Uterus (tissue), 4 donors: ENCODE measurements around the gene CCDC124. TPM values are rescaled to one million over a fixed set of nuclear protein-coding genes. Genes with fewer than 3 reads are reported as not detected.

Experiments used
- DNase-seq, 2 donors: peaks; one replicate each; pipeline ENCODE4 v3.0.0-alpha.2; 2019 to 2020
- H3K27ac ChIP-seq, 2 donors: fragments of 200-600 bp; sonication (generic); 1 replicate in 1 of 2; 2 replicates in 1 of 2; pipeline ENCODE4 v1.5.1; 2016 to 2018
- H3K27me3 ChIP-seq, 2 donors: fragments of 200-600 bp; sonication (generic); one replicate each; pipeline ENCODE4 v1.5.1; 2018 to 2019; ENCODE audit warnings: control low read depth in 1 of 2
- H3K36me3 ChIP-seq, 2 donors: fragments of 200-600 bp; sonication (generic); one replicate each; pipeline ENCODE4 v1.5.1; 2019; ENCODE audit warnings: control low read depth in 1 of 2
- H3K4me1 ChIP-seq, 2 donors: fragments of 200-600 bp; sonication (generic); one replicate each; pipeline ENCODE4 v1.5.1; 2018 to 2019; ENCODE audit warnings: control low read depth in 1 of 2
- H3K4me3 ChIP-seq, 2 donors: fragments of 200-600 bp; sonication (generic); 1 replicate in 1 of 2; 2 replicates in 1 of 2; pipeline ENCODE4 v1.5.1; 2018 to 2019; ENCODE audit warnings: mild to moderate bottlenecking in 1 of 2
- H3K9me3 ChIP-seq, 2 donors: fragments of 200-600 bp; sonication (generic); one replicate each; pipeline ENCODE4 v1.5.1; 2019; ENCODE audit warnings: control low read depth in 1 of 2
- CTCF ChIP-seq, 4 experiments: fragments of 200-600 bp in 2 of 4; fragments of 450-650 bp in 2 of 4; sonication (generic) in 2 of 4; IDR thresholded peaks; one replicate each; pipeline ENCODE4 v1.5.1; 2016 to 2019; ENCODE audit warnings: antibody characterized with exemption in 4 of 4, mild to moderate bottlenecking in 2 of 4, moderate library complexity in 1 of 4
- POLR2A ChIP-seq, 2 donors: fragments of 450-650 bp; IDR thresholded peaks; one replicate each; pipeline ENCODE4 v1.6.1; 2016; ENCODE audit warnings: antibody characterized with exemption in 2 of 2, mild to moderate bottlenecking in 1 of 2, moderate library complexity in 1 of 2
- intact Hi-C: fragments of 100-400 bp; cut with DNase I; formaldehyde crosslinking; loops from one replicate; pipeline ENCODE4 v1.15.1; 2023; ENCODE audit warnings: low total_unique reads
- total RNA-seq, 4 donors: library from RNA; depleted of rRNA in 3 of 4; stranded (reverse); fragments of >200 nt in 3 of 4; gene quantifications; one replicate each; pipeline versions ENCODE4 v1.1.0 to v1.2.4, GENCODE V29; 2014 to 2023
- donor health status: DM: yes; HTN: yes; CAD: no.

The CCDC124 gene
- total RNA-seq, 4 donors from 2014 or later: 23.6 to 37.2 (median 28.3) TPM

- Histone ChIP-seq H3K27me3 (peaks cover 22 to 28% of the 10 kb centered on the region in 2 donors), H3K9me3 (no peaks in the 10 kb centered on the region), H3K36me3 (no peaks in the 10 kb centered on the region), H3K4me1 (peaks cover 0 to 21% of the 10 kb centered on the region in 2 donors), H3K4me3 (no peak overlapping the region), H3K27ac (no peak overlapping the region)
- TF ChIP-seq POLR2A (IDR thresholded peaks at IDR 0.05) (no peak), CTCF (IDR thresholded peaks at IDR 0.05) (no peak)
- DNase-seq: no peak
- intact Hi-C loops: no loop called here
Observed at GRCh38 chr19:17954401-17954800, 21.6 kb downstream of the CCDC124 start.

- TF ChIP-seq CTCF (IDR thresholded peaks at IDR 0.05) (no peak), POLR2A (IDR thresholded peaks at IDR 0.05) (no peak)
- peaks cover 9 to 12% of the 10 kb centered on the region in 2 donors for H3K27me3 ChIP-seq
- no peak for DNase-seq
- no peaks in the 10 kb centered on the region for H3K36me3 ChIP-seq
- no peaks in the 10 kb centered on the region for H3K9me3 ChIP-seq
- H3K4me3 ChIP-seq: no peak overlapping the region
- no peak overlapping the region for H3K27ac ChIP-seq
- H3K4me1 ChIP-seq: peaks cover 0 to 4% of the 10 kb centered on the region in 2 donors
- intact Hi-C loops: no loop called here
Observed at GRCh38 chr19:17957149-17957849, 24.5 kb downstream of the CCDC124 start.

- no peaks in the 10 kb centered on the region for H3K9me3 ChIP-seq
- H3K36me3 ChIP-seq: no peaks in the 10 kb centered on the region
- no peak overlapping the region for H3K27ac ChIP-seq
- peaks cover 4 to 6% of the 10 kb centered on the region in 2 donors for H3K27me3 ChIP-seq
- intact Hi-C loops: no loop called here
- no peak for DNase-seq
- TF ChIP-seq CTCF (IDR thresholded peaks at IDR 0.05) (no peak), POLR2A (IDR thresholded peaks at IDR 0.05) (no peak)
- H3K4me3 ChIP-seq: no peak overlapping the region
- no peaks in the 10 kb centered on the region for H3K4me1 ChIP-seq
Observed at GRCh38 chr19:17957885-17958284, 25.1 kb downstream of the CCDC124 start.

GRCh38 chr19:17963936-17964691 lies 31.3 kb downstream of the CCDC124 start:
- Histone ChIP-seq H3K4me1 (no peaks in the 10 kb centered on the region), H3K27me3 (peaks cover 0 to 7% of the 10 kb centered on the region in 2 donors), H3K27ac (no peak overlapping the region), H3K36me3 (no peaks in the 10 kb centered on the region), H3K9me3 (no peaks in the 10 kb centered on the region), H3K4me3 (no peak overlapping the region)
- intact Hi-C loops: no loop called here
- TF ChIP-seq CTCF (IDR thresholded peaks at IDR 0.05): no peak
- TF ChIP-seq POLR2A (IDR thresholded peaks at IDR 0.05): no peak
- DNase-seq: no peak
